Stimulated activated CD4-positive, alpha-beta T cell treated with anti-CD3 and anti-CD28 coated beads, Interleukin-4, amount 100 ng/mL, for 24 hours (primary cell): Measurements from ENCODE around the gene PIGR.

Experiments
- DNase-seq: peaks from one replicate; pipeline ENCODE4 v3.0.0-alpha.2; 2020

PIGR gene, protein sequence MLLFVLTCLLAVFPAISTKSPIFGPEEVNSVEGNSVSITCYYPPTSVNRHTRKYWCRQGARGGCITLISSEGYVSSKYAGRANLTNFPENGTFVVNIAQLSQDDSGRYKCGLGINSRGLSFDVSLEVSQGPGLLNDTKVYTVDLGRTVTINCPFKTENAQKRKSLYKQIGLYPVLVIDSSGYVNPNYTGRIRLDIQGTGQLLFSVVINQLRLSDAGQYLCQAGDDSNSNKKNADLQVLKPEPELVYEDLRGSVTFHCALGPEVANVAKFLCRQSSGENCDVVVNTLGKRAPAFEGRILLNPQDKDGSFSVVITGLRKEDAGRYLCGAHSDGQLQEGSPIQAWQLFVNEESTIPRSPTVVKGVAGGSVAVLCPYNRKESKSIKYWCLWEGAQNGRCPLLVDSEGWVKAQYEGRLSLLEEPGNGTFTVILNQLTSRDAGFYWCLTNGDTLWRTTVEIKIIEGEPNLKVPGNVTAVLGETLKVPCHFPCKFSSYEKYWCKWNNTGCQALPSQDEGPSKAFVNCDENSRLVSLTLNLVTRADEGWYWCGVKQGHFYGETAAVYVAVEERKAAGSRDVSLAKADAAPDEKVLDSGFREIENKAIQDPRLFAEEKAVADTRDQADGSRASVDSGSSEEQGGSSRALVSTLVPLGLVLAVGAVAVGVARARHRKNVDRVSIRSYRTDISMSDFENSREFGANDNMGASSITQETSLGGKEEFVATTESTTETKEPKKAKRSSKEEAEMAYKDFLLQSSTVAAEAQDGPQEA

GRCh38 chr1:206946261-206946660 is at the start of gene PIGR:
PIGR (minus strand) TSS chr1:206946466; CDS start chr1:206940531, 5,935 bp downstream.
- no peak for DNase-seq

- DNase-seq: no peak
These were observed 46.5 kb upstream of the PIGR start for GRCh38 chr1:206992790-206993189.

GRCh38 chr1:206987873-206988272 is 41.6 kb upstream of the PIGR start:
- no peak for DNase-seq

GRCh38 chr1:206986885-206987284 is 40.6 kb upstream of the PIGR start:
- no peak for DNase-seq

GRCh38 chr1:206986402-206986801 is 40.1 kb upstream of the PIGR start:
- DNase-seq: no peak

- DNase-seq: no peak
These were observed 39.0 kb upstream of the PIGR start for GRCh38 chr1:206985162-206985749.

DNA sequence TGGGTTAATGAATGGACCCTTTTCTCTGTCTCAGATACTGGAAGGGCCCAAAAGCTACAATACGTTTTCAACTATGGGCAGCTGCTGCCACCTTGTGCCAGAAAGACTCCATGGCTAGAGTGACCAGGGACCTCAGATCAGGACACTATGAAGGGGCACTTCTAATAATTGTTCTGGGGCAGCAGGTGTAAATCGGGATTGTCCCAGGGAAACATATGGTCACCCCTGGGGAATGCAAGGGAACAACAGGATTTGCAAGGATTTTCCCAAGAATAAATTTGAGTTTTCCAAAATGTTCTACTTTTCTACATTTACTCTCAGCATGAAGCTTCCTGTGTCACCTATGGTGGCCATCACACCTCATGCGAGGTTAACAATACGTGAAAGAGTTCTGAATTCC is 36.0 kb upstream of the PIGR start:
- peak; percentile 64 for DNase-seq

GRCh38 chr1:206979379-206980043 is 33.2 kb upstream of the PIGR start:
- DNase-seq: no peak

DNA sequence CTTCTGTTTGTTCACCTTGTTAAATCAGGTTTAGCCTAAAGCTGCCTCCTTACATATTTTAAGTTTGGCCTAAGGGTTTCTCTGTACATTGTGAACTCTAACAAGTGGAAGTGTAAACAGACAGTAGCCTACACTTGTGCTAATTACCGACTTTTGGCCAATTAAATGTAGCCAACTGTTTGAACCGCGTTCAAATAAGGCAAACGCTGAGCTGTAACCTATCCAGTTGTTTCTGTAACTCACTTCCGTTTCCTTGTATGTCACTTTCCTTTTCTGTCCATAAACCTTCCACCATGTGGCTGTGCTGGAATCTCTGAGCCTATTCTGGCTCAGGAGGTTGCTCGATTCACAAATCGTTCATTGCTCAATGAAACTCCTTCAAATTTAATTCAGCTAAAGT is 32.0 kb upstream of the PIGR start:
- DNase-seq: no peak

- DNase-seq: no peak
These were observed 29.0 kb upstream of the PIGR start for GRCh38 chr1:206975306-206975705.

- DNase-seq: no peak
These were observed 27.9 kb upstream of the PIGR start for GRCh38 chr1:206974140-206974539.

- DNase-seq: no peak
These were observed 26.5 kb upstream of the PIGR start for GRCh38 chr1:206972728-206973127.

DNA sequence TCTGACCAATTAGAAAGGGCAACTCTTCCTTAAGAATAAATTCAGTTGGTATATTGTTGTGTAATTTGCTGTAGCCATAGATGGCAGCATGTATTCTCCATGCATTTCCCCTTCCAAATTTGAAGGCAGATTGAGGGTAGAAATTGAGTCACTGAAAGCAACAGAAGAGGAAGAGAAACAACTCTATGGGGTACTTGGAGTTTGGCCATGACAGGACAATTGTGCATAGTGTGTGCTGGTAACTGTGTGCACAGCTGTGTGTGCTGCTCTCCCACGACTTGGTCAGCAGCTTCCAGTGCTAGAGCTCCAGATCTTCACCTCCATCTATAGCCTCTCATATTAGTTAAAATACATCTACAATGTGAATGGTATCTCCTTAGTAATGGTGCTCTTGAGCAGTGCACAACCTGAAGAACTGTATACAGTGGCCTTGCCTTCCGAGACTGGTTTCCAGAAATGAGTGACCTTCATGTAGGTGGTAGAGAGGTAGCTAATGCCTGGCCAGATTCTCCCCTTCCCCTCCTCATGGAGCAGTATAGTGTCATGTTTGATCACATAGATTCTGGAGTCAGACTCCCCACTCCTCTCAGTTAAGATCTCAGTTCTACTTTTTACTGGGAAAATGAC is 24.9 kb upstream of the PIGR start:
- DNase-seq: no peak

- DNase-seq: no peak
These were observed 24.2 kb upstream of the PIGR start, which contains the start of gene FCAMR for GRCh38 chr1:206970446-206970845. FCAMR (minus strand) TSS chr1:206970460; CDS start chr1:206970125, 335 bp downstream.

- no peak for DNase-seq
These were observed 22.8 kb upstream of the PIGR start for GRCh38 chr1:206969090-206969489.

- no peak for DNase-seq
These were observed 21.0 kb upstream of the PIGR start for GRCh38 chr1:206967096-206967849.

DNA sequence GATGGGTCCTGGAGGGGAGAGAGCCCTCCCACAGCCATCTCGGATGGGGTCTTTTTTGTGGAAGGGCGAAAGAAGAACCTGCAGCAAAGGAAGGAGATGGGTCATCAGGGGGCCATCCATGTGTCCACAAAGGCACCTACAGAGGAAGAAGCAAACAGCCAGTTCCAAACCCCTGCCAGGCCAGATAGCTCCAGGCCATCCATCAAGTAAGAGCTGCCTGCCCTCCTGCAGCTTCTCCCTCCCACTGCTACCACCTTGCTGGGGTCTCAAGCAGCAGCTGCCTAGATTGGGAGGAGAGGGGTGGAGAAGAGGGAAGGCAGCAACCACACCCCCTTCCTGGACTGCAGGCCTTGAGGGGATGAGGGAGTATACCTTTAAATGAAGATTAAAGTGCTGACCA is 19.5 kb upstream of the PIGR start:
- no peak for DNase-seq

DNA sequence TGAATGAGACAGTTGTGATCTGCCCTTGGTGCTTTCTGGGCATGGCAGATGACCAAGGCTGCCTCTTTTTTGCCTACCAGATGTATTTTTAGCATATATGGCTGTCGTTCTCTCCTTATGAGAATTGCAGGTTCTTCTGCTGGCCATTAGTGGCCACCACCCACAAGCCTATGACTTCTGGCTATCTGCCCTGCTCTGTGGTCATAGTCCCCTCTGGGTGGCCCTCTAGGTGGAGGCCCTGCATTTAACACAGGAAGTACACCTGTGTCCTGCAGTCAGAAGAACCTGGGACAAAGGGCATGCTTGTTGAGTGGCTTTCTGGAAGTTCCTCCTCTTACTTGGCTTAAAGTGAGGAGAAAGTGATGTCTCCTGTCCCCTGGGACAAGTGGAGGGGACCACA is 17.5 kb upstream of the PIGR start:
- DNase-seq: no peak

DNA sequence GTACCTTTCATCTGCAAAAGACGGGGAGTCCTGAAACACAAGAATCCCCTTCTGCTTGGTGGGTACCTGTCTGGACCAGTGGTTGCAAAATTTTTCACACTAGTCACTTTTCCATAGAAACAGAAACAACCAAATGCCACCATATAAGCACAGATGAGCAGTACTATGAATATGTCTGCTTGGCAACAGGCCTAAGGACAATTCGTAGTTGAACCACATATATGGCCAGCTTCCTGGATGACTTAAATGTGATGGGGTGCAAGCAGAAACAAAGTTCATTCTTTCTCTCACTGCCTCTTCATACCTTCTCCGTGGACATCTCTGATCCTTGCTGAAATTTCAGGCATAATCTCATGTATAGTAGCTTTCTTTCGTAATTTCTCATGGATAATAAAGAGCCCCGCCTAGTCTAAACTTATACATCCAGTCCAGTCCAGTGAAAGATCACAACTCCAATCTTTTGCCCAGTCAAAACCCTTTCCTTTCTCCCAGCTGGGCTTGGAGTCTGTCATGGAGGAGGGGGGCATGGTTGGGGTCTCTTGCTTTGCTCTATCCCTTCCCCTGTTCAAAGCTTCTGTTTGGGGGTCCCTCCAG is 16.9 kb upstream of the PIGR start:
- no peak for DNase-seq

- DNase-seq: no peak
These were observed 16.0 kb upstream of the PIGR start for GRCh38 chr1:206962272-206962671.

- DNase-seq: no peak
These were observed 15.4 kb upstream of the PIGR start for GRCh38 chr1:206961668-206962067.
